ENCODE data around the gene NMRAL1. TPM values are rescaled to one million over a fixed set of nuclear protein-coding genes. Genes with fewer than 3 reads are reported as not detected.

Gene NMRAL1
- total RNA-seq, 1 donor from 2014 or later: 47.1 TPM

DNA sequence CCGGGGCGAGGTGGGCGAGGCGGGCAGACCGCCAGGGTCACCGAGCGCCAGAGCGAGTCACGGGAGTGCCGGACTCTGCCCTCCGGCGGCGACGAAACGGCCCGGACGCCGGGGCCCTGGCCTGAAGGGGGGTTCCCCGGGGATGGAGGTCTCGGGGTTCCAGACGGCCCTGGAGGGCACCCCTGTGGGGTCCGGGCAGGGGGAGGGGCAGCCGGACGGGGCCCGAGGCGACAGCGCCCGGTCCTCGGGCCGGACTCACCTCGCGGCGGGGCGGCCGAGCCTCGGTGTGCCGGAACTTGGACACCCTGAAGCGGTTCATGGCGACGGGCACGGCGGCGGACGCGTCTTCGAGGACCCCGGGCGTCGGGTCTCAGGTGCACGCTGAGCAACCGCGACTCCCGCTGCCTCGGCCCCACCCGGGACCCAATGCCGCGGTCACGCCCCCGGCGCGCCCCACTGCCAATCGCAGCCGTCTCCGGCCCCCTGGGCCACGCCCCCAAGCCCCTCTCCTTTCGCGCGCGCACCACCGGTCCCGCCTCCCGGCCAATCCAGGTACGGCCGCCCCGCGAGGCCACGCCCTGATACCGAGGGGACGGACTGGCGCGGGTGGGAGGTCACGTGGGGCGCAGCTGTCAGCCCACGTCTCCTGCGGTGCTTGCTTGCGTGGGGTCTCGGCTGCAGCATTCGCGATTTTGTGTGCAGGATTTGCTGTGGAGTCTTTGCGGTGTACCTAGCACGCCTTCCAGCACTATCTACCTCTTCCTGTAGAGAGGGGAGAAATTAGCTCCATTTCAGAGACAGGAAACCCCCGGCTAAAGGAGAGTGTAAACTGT, 58.0 kb downstream of the NMRAL1 start, which contains the start of gene CORO7:
CORO7 (minus strand) TSS at position 397 of the 833 bp plus-strand sequence; CDS start at position 319, 78 bp downstream.
- DNase-seq (ENCODE audit: low spot score): peak; percentile 93
- no peaks in the 10 kb centered on the region for H3K36me3 Mint-ChIP-seq
- Histone ChIP-seq H3K36me3 (no peaks in the 10 kb centered on the region), H2AFZ (replicated peaks) (peak within 1 kb of the TSS; percentile 86), H3K27ac (no peak within 1 kb of the TSS), H3K79me2 (ENCODE audit: low read depth) (no peaks in the 10 kb centered on the region), H3K4me1 (peaks cover 3% of the 10 kb centered on the region), H3K27me3 (peaks cover 15% of the 10 kb centered on the region), H3F3A (ENCODE audit: low read depth) (peaks cover 14% of the 10 kb centered on the region), H4K20me1 (ENCODE audit: low read depth) (peaks cover 5% of the 10 kb centered on the region), H3K9me3 (ENCODE audit: low read depth) (no peaks in the 10 kb centered on the region), H3K9ac (no peak within 1 kb of the TSS), H3K4me3 (peak within 1 kb of the TSS; percentile 75), H3K4me2 (peak within 1 kb of the TSS; percentile 86)
- peaks cover 13% of the 10 kb centered on the region for H3K4me1 Mint-ChIP-seq
- TF ChIP-seq EZH2phosphoT487 (IDR thresholded peaks at IDR 0.05): no peak
- TF ChIP-seq EZH2 (IDR thresholded peaks at IDR 0.05): peak; percentile 30
- H3K27ac Mint-ChIP-seq: no peak within 1 kb of the TSS
- peak within 1 kb of the TSS; percentile 89 for H3K4me3 Mint-ChIP-seq
- no peaks in the 10 kb centered on the region for H3K9me3 Mint-ChIP-seq
- peaks cover 5% of the 10 kb centered on the region for H3K27me3 Mint-ChIP-seq (ENCODE audit: insufficient read depth, low read depth)

DNA sequence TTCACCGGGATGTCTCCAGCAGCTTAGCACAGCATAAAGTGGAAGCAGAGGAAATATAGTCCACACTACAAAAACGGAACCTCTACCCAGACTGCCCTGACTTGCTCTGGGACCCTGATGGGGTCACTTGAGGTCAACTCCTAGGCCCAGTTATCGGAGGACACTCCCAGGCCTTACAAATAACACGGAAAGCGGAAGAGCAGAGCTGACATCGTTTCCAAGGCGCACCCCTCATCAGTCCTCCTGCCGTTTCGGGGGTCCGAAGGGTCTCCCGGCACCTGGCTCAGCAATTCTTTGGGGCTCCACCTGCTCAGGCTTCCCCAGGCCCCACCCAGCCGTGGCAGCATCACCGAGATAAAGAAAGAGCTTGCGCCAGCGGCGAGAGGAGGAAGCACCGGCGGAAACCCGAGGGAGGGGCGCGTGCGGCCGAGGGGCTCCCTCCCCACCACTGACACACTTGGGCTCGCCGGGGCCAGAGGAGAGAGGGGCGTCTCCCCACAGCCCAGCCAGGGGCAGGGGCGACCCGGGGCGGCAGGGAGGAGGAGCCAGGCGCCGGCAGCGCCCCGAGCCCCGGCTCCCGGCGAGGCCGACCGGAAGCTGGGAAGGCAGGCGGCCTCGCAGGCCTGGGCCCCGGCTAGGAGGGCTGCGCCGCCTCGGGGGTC, 58.8 kb downstream of the NMRAL1 start:
- Mint-ChIP-seq H3K9me3 (no peaks in the 10 kb centered on the region), H3K4me1 (peaks cover 17% of the 10 kb centered on the region), H3K4me3 (peak overlapping the region; percentile 89), H3K27ac (no peak overlapping the region), H3K36me3 (no peaks in the 10 kb centered on the region), H3K27me3 (ENCODE audit: insufficient read depth, low read depth) (peaks cover 5% of the 10 kb centered on the region)
- Histone ChIP-seq H3F3A (ENCODE audit: low read depth) (peaks cover 14% of the 10 kb centered on the region), H3K27ac (no peak overlapping the region), H3K4me2 (peak overlapping the region; percentile 86), H3K9me3 (ENCODE audit: low read depth) (no peaks in the 10 kb centered on the region), H3K9ac (no peak overlapping the region), H3K4me1 (peaks cover 3% of the 10 kb centered on the region), H2AFZ (replicated peaks) (peak overlapping the region; percentile 86), H3K79me2 (ENCODE audit: low read depth) (no peaks in the 10 kb centered on the region), H3K4me3 (peak overlapping the region; percentile 75), H3K36me3 (no peaks in the 10 kb centered on the region), H3K27me3 (peaks cover 15% of the 10 kb centered on the region), H4K20me1 (ENCODE audit: low read depth) (peaks cover 5% of the 10 kb centered on the region)
- no peak for TF ChIP-seq EZH2 (IDR thresholded peaks at IDR 0.05)
- TF ChIP-seq CTCF (IDR thresholded peaks at IDR 0.05): peak; percentile 11
- TF ChIP-seq EZH2phosphoT487 (IDR thresholded peaks at IDR 0.05): no peak
- peak; percentile 46 for DNase-seq (ENCODE audit: low spot score)

DNA sequence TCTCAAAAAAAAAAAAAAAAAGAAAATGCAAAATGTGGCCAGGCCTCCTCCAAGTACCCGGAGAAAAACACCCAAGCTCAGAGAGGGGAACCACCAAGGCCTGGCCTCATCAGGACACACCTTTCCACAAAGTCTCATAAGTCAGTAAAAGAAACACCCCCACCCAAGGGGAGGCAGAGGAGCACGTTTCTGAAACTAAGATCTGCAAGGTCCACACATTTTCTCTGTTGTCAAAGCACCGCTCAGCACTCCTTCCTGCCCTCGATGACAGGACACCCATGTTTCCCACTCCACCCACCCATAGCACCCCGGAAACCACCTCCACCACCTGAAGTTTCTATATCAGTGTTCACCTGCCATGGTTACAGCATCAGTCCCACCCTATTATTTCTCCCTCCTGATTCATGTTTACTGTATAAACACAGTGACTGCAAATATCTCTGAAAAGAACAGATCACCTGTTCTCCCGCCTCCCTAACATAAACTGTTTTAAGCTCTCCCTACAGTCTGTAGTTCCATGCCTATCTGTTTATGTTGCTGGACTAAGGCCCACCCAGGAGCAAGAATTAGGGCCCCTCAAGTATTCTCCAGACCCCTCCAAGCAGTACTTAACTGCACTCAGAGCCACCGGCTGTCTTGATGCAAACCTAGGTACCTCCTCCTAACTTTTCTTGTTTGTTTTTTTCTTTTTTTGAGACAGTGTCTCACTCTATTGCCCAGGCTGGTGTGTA, 60.1 kb downstream of the NMRAL1 start:
- H3K36me3 Mint-ChIP-seq: no peaks in the 10 kb centered on the region
- peaks cover 19% of the 10 kb centered on the region for H3K4me1 Mint-ChIP-seq
- Histone ChIP-seq H3K9me3 (ENCODE audit: low read depth) (no peaks in the 10 kb centered on the region), H3K4me2 (no peak overlapping the region), H3K27me3 (peaks cover 15% of the 10 kb centered on the region), H3K36me3 (no peaks in the 10 kb centered on the region), H2AFZ (replicated peaks) (no peak overlapping the region), H3K4me1 (peaks cover 3% of the 10 kb centered on the region), H3F3A (ENCODE audit: low read depth) (peaks cover 14% of the 10 kb centered on the region), H3K79me2 (ENCODE audit: low read depth) (no peaks in the 10 kb centered on the region), H3K4me3 (no peak overlapping the region), H4K20me1 (ENCODE audit: low read depth) (peaks cover 5% of the 10 kb centered on the region), H3K27ac (no peak overlapping the region), H3K9ac (no peak overlapping the region)
- TF ChIP-seq CTCF (IDR thresholded peaks at IDR 0.05): no peak
- no peak for TF ChIP-seq EZH2 (IDR thresholded peaks at IDR 0.05)
- no peak for TF ChIP-seq EZH2phosphoT487 (IDR thresholded peaks at IDR 0.05)
- no peak for DNase-seq (ENCODE audit: low spot score)
- peaks cover 5% of the 10 kb centered on the region for H3K27me3 Mint-ChIP-seq (ENCODE audit: insufficient read depth, low read depth)
- peak overlapping the region; percentile 89 for H3K4me3 Mint-ChIP-seq
- no peaks in the 10 kb centered on the region for H3K9me3 Mint-ChIP-seq
- H3K27ac Mint-ChIP-seq: no peak overlapping the region
